Muscle layer of duodenum (tissue), 2 donors: ENCODE data around the gene PTPN11.
"Not testable (repeated sequence)": the region's sequence is repeated elsewhere in the genome, so short reads cannot be mapped to it uniquely, and the experiment has no call there.

Experiments used
- H3K27ac ChIP-seq: one replicate; pipeline ENCODE4 v1.7.0; 2013; ENCODE audit warnings: mild to moderate bottlenecking, low read length
- H3K27me3 ChIP-seq: one replicate; pipeline ENCODE4 v1.7.0; 2013; ENCODE audit warnings: low read depth, mild to moderate bottlenecking, control low read depth, low read length
- H3K36me3 ChIP-seq, 2 donors: one replicate each; pipeline ENCODE4 v1.7.0; 2013; ENCODE audit warnings: low read length in 2 of 2, control low read depth in 1 of 2, mild to moderate bottlenecking in 1 of 2; ENCODE audit not compliant: insufficient read depth in 2 of 2, control insufficient read depth in 1 of 2
- H3K4me1 ChIP-seq, 2 donors: one replicate each; pipeline ENCODE4 v1.7.0; 2013; ENCODE audit warnings: low read length in 2 of 2, mild to moderate bottlenecking in 2 of 2, control low read depth in 1 of 2, moderate library complexity in 1 of 2; ENCODE audit not compliant: insufficient read depth in 2 of 2, control insufficient read depth in 1 of 2
- H3K4me3 ChIP-seq, 2 donors: one replicate each; pipeline ENCODE4 v1.7.0; 2013; ENCODE audit warnings: low read length in 2 of 2, low read depth in 1 of 2, mild to moderate bottlenecking in 1 of 2
- H3K9me3 ChIP-seq, 2 donors: one replicate each; pipeline ENCODE4 v1.7.0; 2013; ENCODE audit warnings: low read length in 2 of 2, control low read depth in 1 of 2, mild to moderate bottlenecking in 1 of 2; ENCODE audit not compliant: control insufficient read depth in 1 of 2
- donor health status: healthy.

Gene PTPN11

DNA sequence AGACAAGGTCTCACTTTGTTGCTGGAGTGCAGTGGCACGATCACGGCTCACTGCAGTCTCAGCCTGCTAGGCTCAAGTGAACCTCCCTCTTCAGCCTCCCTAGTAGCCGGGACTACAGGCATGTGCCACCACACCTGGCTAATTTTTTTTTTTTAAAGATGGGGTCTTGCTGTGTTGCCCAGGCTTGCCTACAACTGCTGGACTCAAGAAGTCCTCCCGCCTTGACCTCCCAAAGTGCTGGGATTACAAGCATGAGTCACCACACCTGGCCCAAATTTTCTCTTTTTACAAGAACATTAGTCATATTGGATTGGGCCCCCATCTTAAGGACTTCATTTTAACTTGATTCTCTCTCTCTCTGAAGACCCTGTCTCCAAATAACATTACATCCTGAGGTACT, 29.5 kb upstream of the PTPN11 start:
- H3K4me1 ChIP-seq = no peaks in the 10 kb centered on the region

DNA sequence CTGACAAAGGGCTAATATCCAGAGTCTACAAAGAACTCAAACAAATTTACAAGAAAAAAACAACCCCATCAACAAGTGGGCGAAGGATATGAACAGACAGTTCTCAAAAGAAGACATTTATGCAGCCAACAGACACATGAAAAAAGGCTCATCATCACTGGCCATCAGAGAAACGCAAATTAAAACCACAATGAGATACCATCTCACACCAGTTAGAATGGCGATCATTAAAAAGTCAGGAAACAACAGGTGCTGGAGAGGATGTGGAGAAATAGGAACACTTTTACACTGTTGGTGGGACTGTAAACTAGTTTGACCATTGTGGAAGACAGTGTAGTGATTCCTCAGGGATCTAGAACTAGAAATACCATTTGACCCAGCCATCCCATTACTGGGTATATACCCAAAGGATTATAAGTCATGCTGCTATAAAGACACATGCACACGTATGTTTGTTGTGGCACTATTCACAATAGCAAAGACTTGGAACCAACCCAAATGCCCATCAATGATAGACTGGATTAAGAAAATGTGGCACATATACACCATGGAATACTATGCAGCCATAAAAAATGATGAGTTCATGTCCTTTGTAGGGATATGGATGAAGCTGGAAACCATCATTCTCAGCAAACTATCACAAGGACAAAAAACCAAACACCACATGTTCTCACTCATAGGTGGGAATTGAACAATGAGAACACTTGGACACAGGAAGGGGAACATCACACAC, 28.7 kb upstream of the PTPN11 start:
- H3K9me3 ChIP-seq, H3K27me3 ChIP-seq, H3K4me3 ChIP-seq, H3K36me3 ChIP-seq, H3K4me1 ChIP-seq, H3K27ac ChIP-seq: not testable (repeated sequence)

More for the DNA sequence above, 29.5 kb upstream of the PTPN11 start:
- Histone ChIP-seq H3K27ac (no peak overlapping the region), H3K9me3 (no peaks in the 10 kb centered on the region), H3K27me3 (no peaks in the 10 kb centered on the region), H3K36me3 (no peaks in the 10 kb centered on the region), H3K4me3 (no peak overlapping the region)

DNA sequence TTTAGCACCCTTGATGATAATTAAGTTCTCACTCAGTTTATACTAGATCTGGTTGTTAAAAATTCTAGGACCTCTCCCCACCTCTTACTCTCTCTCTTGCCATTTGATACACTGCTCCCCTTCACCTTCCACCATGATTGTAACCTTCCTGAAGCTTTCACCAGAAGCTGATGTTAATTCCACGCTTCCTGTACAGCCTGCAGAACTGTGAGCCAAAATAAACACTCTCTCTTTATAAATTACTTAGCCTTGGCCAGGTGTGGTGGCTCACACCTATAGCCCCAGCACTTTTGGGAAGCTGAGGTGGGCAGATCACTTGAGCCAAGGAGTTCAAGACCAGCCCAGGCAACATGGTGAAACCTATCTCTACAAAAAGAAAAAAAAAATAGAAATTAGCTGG, 25.4 kb upstream of the PTPN11 start:
- no peaks in the 10 kb centered on the region for H3K4me1 ChIP-seq
- H3K36me3 ChIP-seq = no peaks in the 10 kb centered on the region
- H3K27ac ChIP-seq = no peak overlapping the region
- no peaks in the 10 kb centered on the region for H3K27me3 ChIP-seq
- H3K9me3 ChIP-seq = peaks cover 0 to 4% of the 10 kb centered on the region in 2 donors
- H3K4me3 ChIP-seq = no peak overlapping the region

DNA sequence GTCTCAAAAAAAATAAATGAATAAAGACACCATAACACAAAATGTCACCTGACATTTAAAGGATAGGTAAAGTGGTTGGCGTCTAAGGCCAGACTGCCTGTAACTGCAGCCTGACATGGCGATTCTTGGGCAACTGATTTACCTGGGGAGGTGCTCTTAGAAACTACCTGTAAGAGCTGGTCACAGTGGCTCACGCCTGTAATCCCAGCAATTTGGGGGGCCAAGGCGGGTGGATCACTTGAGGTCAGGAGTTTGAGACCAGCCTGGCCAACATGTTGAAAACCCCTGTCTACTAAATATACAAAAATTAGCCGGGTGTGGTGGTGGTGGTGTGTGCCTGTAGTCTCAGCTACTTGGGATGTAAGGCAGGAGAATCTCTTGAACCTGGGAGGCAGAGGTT, 17.7 kb upstream of the PTPN11 start:
- Histone ChIP-seq H3K36me3 (peaks cover 19 to 20% of the 10 kb centered on the region in 2 donors), H3K4me1 (no peaks in the 10 kb centered on the region), H3K9me3 (no peaks in the 10 kb centered on the region), H3K27me3 (no peaks in the 10 kb centered on the region), H3K4me3 (no peak overlapping the region), H3K27ac (no peak overlapping the region)

DNA sequence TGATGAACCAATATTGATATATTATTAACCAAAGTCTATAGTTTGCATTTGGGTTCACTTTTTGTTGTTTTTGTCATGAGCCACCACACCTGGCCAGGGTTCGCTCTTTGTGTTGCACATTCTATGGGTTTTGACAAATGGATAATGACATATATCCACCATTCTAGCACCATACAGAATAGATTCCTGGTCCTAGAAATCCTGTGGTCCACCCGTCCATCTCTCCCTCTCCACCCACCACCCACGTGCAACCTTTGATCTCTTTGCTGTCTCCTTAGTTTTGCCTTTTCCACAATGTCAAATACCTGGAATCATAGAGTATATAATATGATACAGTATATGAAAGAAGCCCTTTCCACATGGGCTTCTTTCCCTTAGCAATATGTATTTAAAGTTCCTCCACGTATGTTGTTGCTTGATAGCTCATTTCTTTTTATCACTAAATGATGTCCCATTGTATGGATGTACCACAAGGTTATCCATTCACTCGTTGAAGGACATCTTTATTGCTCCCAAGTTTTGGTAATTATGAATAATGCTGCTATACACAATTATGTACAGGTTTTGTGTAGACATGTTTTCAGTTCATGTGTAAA, 16.7 kb upstream of the PTPN11 start:
- no peaks in the 10 kb centered on the region for H3K27me3 ChIP-seq
- peaks cover 27% of the 10 kb centered on the region in 2 donors for H3K36me3 ChIP-seq
- H3K9me3 ChIP-seq = no peaks in the 10 kb centered on the region
- no peaks in the 10 kb centered on the region for H3K4me1 ChIP-seq
- no peak overlapping the region for H3K4me3 ChIP-seq
- H3K27ac ChIP-seq = no peak overlapping the region

DNA sequence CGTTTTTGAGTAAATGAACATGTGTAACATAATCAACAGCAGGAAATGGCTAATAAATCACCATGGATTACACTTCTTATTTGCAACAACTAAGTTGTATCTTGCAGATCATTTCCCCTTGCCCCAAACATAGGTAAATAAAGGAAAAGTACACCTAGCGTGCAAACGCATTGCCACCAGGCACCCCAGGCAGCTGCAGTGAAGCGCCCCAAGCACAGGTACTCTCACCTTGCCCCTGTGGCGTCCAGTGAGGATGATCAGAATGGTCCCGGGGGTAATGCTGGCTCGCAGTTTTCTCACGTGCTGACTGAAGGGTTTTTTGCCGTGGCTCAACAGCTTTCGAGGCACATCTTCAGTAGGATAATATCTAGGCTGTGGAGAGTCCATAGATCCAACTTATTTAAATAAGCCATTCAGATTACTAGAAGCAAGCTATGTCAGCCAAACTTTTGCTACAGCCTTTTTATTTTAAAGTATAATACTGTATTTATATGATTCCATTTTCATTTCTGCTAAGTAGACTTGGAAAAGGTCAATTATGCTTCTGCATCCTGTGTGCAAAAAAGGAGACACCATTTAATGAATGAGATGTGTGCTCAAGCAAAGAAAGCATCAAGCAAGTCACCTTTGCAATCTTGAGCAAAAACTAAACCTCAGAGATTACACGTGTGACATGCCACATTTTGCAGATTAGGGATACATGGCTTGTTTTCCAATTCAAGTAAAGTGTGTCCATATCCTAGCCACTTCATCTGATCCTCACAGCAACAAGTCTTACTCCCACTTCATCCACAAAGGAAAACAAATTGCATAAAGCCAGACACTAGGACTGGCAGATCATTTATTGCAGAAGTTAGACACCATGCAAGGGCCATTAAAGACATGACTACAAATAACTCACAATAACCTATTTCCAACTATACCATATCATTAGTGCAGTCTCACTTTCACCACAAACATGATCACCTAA, 11.9 kb upstream of the PTPN11 start:
- Histone ChIP-seq H3K4me1 (peaks cover 0 to 16% of the 10 kb centered on the region in 2 donors), H3K27me3 (no peaks in the 10 kb centered on the region), H3K27ac (no peak overlapping the region), H3K36me3 (peaks cover 31 to 40% of the 10 kb centered on the region in 2 donors), H3K4me3 (no peak overlapping the region), H3K9me3 (no peaks in the 10 kb centered on the region)

DNA sequence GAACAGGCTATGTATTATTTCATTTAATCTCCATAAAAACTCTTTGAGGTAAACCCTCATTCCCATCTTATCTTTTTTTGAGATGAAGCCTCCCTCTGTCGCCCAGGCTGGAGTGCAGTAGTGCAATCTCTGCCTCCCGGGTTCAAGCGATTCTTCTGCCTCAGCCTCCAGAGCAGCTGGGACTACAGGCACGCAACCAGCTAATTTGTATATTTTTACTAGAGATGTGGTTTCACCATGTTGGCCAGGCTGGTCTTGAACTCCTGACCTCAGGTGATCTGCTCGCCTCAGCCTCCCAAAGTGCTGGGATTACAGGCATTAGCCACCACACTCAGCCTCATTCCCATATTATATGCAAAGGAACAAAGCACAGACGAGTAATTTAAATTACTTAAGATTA, 11.1 kb upstream of the PTPN11 start:
- not testable (repeated sequence) for H3K27me3 ChIP-seq, H3K9me3 ChIP-seq, H3K27ac ChIP-seq
- H3K4me1 ChIP-seq = peaks cover 0 to 16% of the 10 kb centered on the region in 2 donors
- H3K4me3 ChIP-seq = peak overlapping the region; percentile 1 to 90
- peaks cover 31 to 40% of the 10 kb centered on the region in 2 donors for H3K36me3 ChIP-seq

DNA sequence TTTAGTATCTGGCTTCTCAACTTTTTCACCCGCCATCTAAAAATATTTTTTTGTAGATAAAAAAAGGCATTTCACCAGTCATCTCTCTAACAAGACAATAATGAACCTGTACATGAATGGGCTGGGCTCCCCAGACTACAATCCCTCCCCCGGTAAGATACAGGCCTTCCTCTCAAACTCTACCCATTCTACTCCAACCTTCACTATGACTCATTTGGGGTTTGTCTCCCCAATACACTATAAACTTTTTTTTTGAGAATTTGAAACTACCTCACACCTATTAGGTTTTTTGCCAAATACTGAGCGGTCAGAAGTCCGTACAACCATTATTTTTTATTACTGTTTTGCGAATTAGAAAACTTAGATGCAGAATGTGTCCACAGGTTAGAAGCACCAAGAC, 10.1 kb upstream of the PTPN11 start:
- Histone ChIP-seq H3K4me3 (peak overlapping the region; percentile 90 to 92), H3K4me1 (peaks cover 0 to 16% of the 10 kb centered on the region in 2 donors), H3K27me3 (no peaks in the 10 kb centered on the region), H3K27ac (peak overlapping the region; percentile 93), H3K9me3 (no peaks in the 10 kb centered on the region), H3K36me3 (peaks cover 31 to 40% of the 10 kb centered on the region in 2 donors)

DNA sequence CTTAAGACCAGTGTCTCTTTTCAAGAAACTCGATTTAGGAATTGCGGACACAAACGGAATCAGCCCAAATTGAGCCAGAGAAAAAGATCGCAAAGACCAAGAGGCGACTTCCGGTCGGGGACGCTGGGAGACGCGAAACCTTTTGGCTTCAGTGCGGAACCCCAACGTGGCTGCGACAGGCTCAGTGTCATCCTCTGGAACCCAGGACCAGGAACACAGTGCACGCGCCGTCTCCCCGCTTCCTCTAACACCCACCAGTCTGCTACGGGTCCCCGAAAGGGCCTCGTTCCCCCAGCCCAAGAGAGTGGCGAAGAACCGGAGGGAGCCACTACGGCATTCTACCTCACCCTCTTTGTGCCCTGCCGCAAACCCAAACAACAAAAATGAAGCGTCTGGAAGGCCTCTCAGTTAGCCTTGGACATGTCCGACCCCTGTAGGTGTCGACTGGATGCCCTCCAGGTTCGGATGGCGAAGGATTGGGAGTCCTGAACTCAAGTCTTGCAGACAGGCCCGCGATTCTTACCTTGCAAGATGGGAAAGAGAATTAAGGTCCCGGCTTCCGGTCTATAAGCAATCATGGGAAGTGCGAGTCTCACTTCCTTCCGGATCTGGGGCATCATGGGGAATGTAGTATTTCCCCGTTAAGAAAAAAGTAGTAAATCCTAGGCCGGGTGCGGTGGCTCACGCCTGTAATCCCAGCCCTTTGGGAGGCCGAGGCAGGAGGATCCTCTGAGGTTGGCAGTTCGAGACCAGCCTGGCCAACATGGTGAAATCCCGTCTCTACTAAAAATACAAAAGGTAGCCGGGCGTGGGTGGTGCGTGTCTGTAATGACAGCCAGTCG, 9.5 kb upstream of the PTPN11 start, which contains the start of gene RPL6:
TSS of gene RPL6 (minus strand) at position 542 of the 842 bp plus-strand sequence. CDS start 949 bp downstream, outside the sequence.
- no peaks in the 10 kb centered on the region for H3K27me3 ChIP-seq
- peaks cover 30 to 38% of the 10 kb centered on the region in 2 donors for H3K36me3 ChIP-seq
- peaks cover 0 to 16% of the 10 kb centered on the region in 2 donors for H3K4me1 ChIP-seq
- no peaks in the 10 kb centered on the region for H3K9me3 ChIP-seq
- peak within 1 kb of the TSS; percentile 90 to 92 for H3K4me3 ChIP-seq
- H3K27ac ChIP-seq = peak within 1 kb of the TSS; percentile 93

DNA sequence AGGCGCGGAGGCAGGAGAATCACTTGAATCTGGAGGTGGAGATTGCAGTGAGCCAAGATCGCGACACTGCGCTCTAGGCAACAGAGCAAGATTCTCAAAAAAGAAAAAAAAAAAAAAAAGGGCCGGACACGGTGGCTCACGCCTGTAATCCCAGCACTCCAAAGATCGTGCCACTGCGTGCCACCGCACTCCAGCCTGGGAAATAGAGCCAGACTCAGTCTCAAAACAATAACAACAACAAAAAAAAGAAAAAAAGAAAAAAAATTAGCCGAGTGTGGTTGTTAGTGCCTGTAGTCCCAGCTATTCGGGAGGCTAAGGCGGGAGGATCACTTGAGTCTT, 8.9 kb upstream of the PTPN11 start:
- Histone ChIP-seq H3K4me3 (peak overlapping the region in 1 of 2 donors; percentile 92), H3K4me1 (peaks cover 0 to 16% of the 10 kb centered on the region in 2 donors), H3K9me3 (no peaks in the 10 kb centered on the region), H3K27ac (no peak overlapping the region), H3K36me3 (peaks cover 24 to 32% of the 10 kb centered on the region in 2 donors), H3K27me3 (no peaks in the 10 kb centered on the region)
